Chondrocyte (in vitro differentiated cells): ENCODE measurements around the gene DOCK2. TPM values are rescaled to one million over a fixed set of nuclear protein-coding genes. Genes with fewer than 3 reads are reported as not detected.

Experiments
- DNase-seq: peaks from one replicate; pipeline ENCODE4 v3.0.0; 2021; ENCODE audit warnings: mixed read lengths, low spot score
- H3K27ac Mint-ChIP-seq: one replicate; pipeline ENCODE4 v1.8.0; 2021; ENCODE audit warnings: mild to moderate bottlenecking, moderate library complexity, mixed read lengths; ENCODE audit not compliant: unreplicated experiment
- H3K27me3 Mint-ChIP-seq: 2 replicates; pipeline ENCODE4 v1.8.0; 2021; ENCODE audit warnings: low read depth, mixed read lengths
- H3K36me3 Mint-ChIP-seq: 2 replicates; pipeline ENCODE4 v1.8.0; 2021; ENCODE audit warnings: low read depth, mixed read lengths
- H3K4me1 Mint-ChIP-seq: 2 replicates; pipeline ENCODE4 v1.8.0; 2021; ENCODE audit warnings: low read depth, mild to moderate bottlenecking, mixed read lengths
- H3K4me3 Mint-ChIP-seq: one replicate; pipeline ENCODE4 v1.8.0; 2021; ENCODE audit warnings: mild to moderate bottlenecking, moderate library complexity, mixed read lengths; ENCODE audit not compliant: unreplicated experiment
- H3K9me3 Mint-ChIP-seq: 2 replicates; pipeline ENCODE4 v1.8.0; 2021; ENCODE audit warnings: low read depth, mixed read lengths
- total RNA-seq: library from RNA; stranded (reverse); gene quantifications from 3 replicates; pipeline ENCODE4 v1.2.1, GENCODE V29; 2021
- TF ChIP-seq, protein P1 (sequence below): fragments of 200-600 bp; sonication (generic); IDR thresholded peaks from 2 replicates; pipeline ENCODE4 v1.5.0; 2021; ENCODE audit warnings: antibody characterized with exemption, mild to moderate bottlenecking, moderate library complexity

The DOCK2 gene
- total RNA-seq, 1 donor from 2014 or later, result 3.1 TPM

DNA sequence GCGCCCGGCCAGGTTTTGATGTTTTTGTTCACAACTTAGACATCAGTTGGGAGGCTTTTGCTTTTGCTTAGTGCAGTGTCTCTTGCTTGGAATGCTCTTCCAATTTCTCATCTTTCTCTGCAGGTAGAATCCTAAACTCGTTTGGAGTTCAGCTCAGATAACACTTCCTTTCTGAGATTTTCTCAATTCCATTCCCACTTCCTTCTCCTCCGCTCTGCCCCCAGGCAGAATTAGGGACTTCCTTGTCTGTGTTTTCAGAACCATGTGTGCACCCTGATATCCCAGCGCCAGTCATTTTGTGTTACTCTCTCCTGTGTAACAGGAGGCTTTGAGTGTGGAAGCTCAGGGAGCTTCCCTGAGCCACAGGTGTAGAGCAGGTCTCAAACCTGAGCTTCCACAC is 172.2 kb downstream of the DOCK2 start:
- peaks cover 4% of the 10 kb centered on the region for H3K9me3 Mint-ChIP-seq
- no peak for DNase-seq
- peaks cover 17% of the 10 kb centered on the region for H3K4me1 Mint-ChIP-seq
- no peaks in the 10 kb centered on the region for H3K36me3 Mint-ChIP-seq
- H3K27ac Mint-ChIP-seq, result no peak overlapping the region
- H3K4me3 Mint-ChIP-seq, result no peak overlapping the region
- TF ChIP-seq, protein P1, sequence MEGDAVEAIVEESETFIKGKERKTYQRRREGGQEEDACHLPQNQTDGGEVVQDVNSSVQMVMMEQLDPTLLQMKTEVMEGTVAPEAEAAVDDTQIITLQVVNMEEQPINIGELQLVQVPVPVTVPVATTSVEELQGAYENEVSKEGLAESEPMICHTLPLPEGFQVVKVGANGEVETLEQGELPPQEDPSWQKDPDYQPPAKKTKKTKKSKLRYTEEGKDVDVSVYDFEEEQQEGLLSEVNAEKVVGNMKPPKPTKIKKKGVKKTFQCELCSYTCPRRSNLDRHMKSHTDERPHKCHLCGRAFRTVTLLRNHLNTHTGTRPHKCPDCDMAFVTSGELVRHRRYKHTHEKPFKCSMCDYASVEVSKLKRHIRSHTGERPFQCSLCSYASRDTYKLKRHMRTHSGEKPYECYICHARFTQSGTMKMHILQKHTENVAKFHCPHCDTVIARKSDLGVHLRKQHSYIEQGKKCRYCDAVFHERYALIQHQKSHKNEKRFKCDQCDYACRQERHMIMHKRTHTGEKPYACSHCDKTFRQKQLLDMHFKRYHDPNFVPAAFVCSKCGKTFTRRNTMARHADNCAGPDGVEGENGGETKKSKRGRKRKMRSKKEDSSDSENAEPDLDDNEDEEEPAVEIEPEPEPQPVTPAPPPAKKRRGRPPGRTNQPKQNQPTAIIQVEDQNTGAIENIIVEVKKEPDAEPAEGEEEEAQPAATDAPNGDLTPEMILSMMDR, result no peak
- peaks cover 5% of the 10 kb centered on the region for H3K27me3 Mint-ChIP-seq

DNA sequence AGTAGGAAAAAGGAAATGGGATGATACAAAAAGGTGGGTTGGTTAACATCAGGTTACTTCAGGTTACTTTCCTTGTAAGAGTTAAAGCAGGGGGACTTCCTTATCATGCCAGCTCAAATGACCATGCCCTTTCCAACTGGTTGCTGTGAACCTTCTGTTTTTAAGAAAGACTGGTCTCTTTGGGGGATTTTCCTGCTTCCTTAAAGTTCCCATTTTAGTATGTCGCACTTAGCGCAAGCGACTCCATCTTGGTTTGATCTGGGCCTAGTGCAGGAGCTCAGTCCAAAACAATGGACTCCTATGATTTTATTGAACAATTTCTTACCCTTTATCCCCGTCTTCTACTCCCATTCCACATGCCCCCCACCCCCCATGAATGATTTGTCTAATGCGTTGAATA is 173.4 kb downstream of the DOCK2 start:
- H3K4me3 Mint-ChIP-seq, result no peak overlapping the region
- H3K36me3 Mint-ChIP-seq, result no peaks in the 10 kb centered on the region
- peaks cover 4% of the 10 kb centered on the region for H3K9me3 Mint-ChIP-seq
- peaks cover 8% of the 10 kb centered on the region for H3K4me1 Mint-ChIP-seq
- H3K27ac Mint-ChIP-seq, result no peak overlapping the region
- H3K27me3 Mint-ChIP-seq, result peaks cover 5% of the 10 kb centered on the region
- TF ChIP-seq, protein P1, result no peak
- DNase-seq, result no peak

DNA sequence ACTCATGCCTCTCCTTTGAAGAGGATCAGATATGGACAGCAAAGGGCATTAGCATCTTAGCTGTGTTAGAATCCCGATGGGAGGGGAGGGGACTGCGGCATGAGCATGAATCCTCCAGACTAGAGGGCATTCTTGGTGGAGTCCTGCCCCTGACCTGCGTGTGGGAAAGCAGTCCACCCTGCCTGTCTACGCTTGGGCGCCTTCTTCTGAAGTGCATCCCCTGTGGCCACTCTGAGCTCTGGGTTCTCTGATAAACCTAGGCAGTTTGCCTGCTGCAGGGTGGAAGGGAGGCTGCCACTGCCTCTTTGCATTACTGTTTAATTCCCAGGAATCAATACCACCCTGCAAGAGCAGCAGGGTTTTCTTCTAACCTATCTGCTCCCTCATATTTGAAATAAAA is 173.9 kb downstream of the DOCK2 start:
- Mint-ChIP-seq H3K27ac (no peak overlapping the region), H3K4me3 (no peak overlapping the region), H3K9me3 (peaks cover 4% of the 10 kb centered on the region), H3K36me3 (no peaks in the 10 kb centered on the region), H3K27me3 (peaks cover 5% of the 10 kb centered on the region), H3K4me1 (peaks cover 4% of the 10 kb centered on the region)
- TF ChIP-seq, protein P1, result no peak
- DNase-seq, result no peak

DNA sequence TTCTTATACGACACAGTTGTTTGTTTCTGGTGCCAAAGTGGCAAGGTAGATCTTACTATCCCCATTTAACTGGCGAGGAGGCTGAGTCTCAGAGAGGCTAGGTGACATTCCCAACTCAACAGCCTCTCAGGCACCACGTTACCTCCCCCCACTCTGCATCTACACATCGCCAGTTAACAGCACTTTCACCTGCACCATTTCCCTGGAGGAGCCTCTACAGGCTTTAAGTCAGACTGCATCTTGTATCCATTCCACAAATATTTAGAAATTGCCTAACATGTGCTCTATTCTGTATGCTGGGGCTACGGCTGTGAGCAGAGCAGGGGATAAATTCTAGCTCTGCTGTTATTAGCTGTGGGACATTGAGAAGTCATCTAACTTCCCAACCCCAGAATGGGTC is 174.6 kb downstream of the DOCK2 start:
- no peak overlapping the region for H3K4me3 Mint-ChIP-seq
- H3K9me3 Mint-ChIP-seq, result peaks cover 4% of the 10 kb centered on the region
- no peaks in the 10 kb centered on the region for H3K36me3 Mint-ChIP-seq
- TF ChIP-seq, protein P1, result no peak
- peaks cover 5% of the 10 kb centered on the region for H3K27me3 Mint-ChIP-seq
- no peak overlapping the region for H3K27ac Mint-ChIP-seq
- H3K4me1 Mint-ChIP-seq, result peaks cover 4% of the 10 kb centered on the region
- DNase-seq, result no peak

DNA sequence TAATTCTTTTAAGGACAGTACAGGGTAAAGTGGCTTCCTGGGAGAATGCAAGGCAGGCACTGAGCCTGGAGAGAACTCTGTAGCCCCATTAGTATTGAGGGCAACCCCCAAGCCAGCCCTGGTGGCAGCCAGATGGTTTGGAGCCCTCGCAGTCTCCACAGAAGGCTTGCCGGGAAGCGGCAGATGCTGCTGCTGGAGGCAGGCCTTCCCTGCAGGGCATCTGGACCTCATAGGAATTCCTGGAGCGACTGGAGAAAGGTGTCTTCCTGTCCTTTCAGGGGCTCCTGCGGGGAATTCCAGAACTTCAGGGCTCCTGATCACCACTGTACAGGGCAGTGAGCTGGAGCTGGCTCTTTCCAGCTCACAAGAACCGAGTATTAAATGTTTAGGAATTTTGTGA is 175.7 kb downstream of the DOCK2 start:
- H3K9me3 Mint-ChIP-seq, result peaks cover 4% of the 10 kb centered on the region
- peaks cover 5% of the 10 kb centered on the region for H3K27me3 Mint-ChIP-seq
- no peaks in the 10 kb centered on the region for H3K36me3 Mint-ChIP-seq
- H3K27ac Mint-ChIP-seq, result no peak overlapping the region
- no peak overlapping the region for H3K4me3 Mint-ChIP-seq
- DNase-seq, result no peak
- H3K4me1 Mint-ChIP-seq, result peaks cover 4% of the 10 kb centered on the region
- TF ChIP-seq, protein P1, result no peak
